Measurements from ENCODE around the gene HOXB6. TPM values are rescaled to one million over a fixed set of nuclear protein-coding genes. Genes with fewer than 3 reads are reported as not detected.

HOXB6 gene
- polyA plus RNA-seq, 2 of the 4 experiments (the other 2 are of a cell fraction): 10.2 to 14.7 TPM

DNA sequence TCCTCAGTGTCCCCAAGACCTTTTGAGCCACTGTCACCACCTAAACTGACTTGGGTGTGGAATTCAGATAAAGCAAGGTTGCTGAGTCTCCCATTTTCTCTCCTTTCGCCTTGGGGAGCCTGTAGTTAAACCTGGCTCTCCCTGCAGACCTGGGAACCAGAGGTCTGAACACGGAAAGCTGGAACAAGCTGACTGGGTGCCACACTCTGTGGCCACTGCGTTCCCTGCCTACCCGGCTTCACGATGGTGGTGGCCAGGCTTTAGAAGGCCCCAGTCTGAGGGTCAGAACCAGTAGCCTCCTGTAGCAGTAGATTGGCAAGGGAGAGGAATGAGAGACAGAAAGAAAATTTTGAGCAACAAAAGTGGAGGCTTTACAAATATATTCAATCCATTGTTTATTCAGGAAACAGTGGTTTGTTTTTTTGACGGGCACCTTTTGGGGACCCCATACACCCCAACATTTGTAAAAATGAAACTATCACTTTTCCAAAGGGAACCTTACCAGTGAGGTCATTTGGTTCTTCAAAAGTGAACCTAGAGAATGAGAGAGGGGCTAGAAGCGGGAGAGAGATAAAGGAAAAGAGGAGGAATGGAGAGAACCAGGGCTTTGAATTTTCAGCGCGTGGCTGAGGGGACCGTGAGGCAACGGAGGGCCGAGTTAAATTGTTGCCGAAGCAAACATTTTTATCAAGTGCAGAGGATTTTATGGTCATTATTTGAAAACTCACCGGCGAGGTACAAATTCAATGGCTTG lies 12.1 kb upstream of the HOXB6 start:
- Histone ChIP-seq H3K4me1 (peaks cover 12% of the 10 kb centered on the region), H3K9me3 (no peaks in the 10 kb centered on the region), H3K4me3 (no peak overlapping the region), H3K27ac (no peak overlapping the region), H3K4me2 (no peak overlapping the region)
- ATAC-seq (no peak), FAIRE-seq (no peak), DNase-seq (ENCODE audit: low read depth in 1 of 2, low spot score in 1 of 2) (no peak)
- 80% methylated on average over 15 of the region's 15 CpGs for WGBS (ENCODE audit: missing lambda C conversion rate)
- TF ChIP-seq MAFK (IDR thresholded peaks at IDR 0.05; ENCODE audit: partially characterized antibody) (no peak), HMGXB4 (CRISPR knock-in tag; IDR thresholded peaks at IDR 0.05; ENCODE audit: borderline replicate concordance) (no peak)
- ChIA-PET CTCF (interaction anchor here (0.7 to 9.7 kb wide), 34 partner anchors 8 to 590 kb away, joined by 3 to 84 read pairs (median 8); partner anchors contain the start of gene HOXB7), POLR2A (interaction anchor here (0.6 kb wide), 1 partner anchor 486 kb away, joined by 5 read pairs; no protein-coding TSS in a partner anchor)

DNA sequence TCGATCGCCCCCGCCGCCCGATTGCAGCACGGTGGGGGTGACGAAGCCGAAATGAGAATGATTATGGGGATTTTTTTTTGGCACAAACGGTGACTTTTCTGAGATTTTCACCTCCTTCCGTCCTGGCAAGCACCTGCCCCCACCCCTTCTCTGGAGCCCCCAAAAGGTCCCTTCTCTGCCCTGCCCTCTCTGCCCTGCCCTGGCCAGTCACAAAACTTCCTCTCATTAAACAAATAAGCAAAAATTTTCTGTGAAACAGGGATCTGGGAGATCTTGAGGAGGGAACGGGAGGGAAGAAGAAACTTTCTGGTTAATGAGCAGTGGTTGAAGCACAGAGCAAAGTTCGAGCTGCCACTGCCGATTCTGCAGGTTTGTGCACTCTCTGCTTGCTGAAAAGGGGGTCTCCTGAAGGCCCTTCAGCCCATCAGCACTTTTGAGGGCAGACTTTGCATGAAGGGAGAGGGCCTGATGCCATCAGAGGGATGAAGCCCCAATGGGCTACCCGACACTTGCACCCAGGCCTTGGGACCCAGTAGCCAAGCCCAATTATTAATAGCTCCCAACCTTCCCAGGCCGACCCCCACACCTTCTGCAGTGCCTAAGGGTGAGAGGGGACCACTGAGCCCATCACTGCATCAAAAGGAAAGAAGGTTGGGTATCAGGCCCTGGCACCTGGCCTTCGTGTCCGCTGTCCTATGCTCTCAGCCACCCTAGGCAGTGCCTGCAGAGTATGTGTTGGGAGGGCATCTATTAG lies 11.4 kb upstream of the HOXB6 start:
- DNase-seq (ENCODE audit: low read depth in 1 of 2, low spot score in 1 of 2): no peak
- Histone ChIP-seq H3K4me3 (no peak overlapping the region), H3K4me2 (no peak overlapping the region)

More for the DNA sequence above, 11.4 kb upstream of the HOXB6 start:
- Histone ChIP-seq H3K9me3 (no peaks in the 10 kb centered on the region), H3K27ac (no peak overlapping the region), H3K4me1 (peaks cover 12% of the 10 kb centered on the region)
- ChIA-PET POLR2A (no interaction called here), CTCF (interaction anchor here (0.7 to 4.8 kb wide), 12 partner anchors 15 to 590 kb away, joined by 3 to 37 read pairs (median 4); no protein-coding TSS in a partner anchor)
- ATAC-seq: no peak
- WGBS (ENCODE audit: missing lambda C conversion rate): 75% methylated on average over 17 of the region's 17 CpGs
- no peak for FAIRE-seq
- no peak for TF ChIP-seq REST (IDR thresholded peaks at IDR 0.05)
- no peak for TF ChIP-seq PBX3 (IDR thresholded peaks at IDR 0.05)
- TF ChIP-seq USF2 (IDR thresholded peaks at IDR 0.05): no peak
- TF ChIP-seq FOSL2 (IDR thresholded peaks at IDR 0.05): no peak
- TF ChIP-seq FOSL2 (CRISPR knock-in tag; IDR thresholded peaks at IDR 0.05): no peak
- no peak for TF ChIP-seq FOSB (CRISPR knock-in tag; IDR thresholded peaks at IDR 0.05)
- TF ChIP-seq, protein P1, sequence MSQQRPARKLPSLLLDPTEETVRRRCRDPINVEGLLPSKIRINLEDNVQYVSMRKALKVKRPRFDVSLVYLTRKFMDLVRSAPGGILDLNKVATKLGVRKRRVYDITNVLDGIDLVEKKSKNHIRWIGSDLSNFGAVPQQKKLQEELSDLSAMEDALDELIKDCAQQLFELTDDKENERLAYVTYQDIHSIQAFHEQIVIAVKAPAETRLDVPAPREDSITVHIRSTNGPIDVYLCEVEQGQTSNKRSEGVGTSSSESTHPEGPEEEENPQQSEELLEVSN (IDR thresholded peaks at IDR 0.05; ENCODE audit: borderline replicate concordance, low read depth): no peak
- no peak for TF ChIP-seq RFX5 (IDR thresholded peaks at IDR 0.05)
- TF ChIP-seq HMGXB4 (CRISPR knock-in tag; IDR thresholded peaks at IDR 0.05; ENCODE audit: borderline replicate concordance): no peak
- no peak for TF ChIP-seq KDM5A (IDR thresholded peaks at IDR 0.05)
- TF ChIP-seq RARB (CRISPR knock-in tag; IDR thresholded peaks at IDR 0.05): no peak
- TF ChIP-seq FOXS1 (CRISPR knock-in tag; IDR thresholded peaks at IDR 0.05): no peak
- no peak for TF ChIP-seq NR3C1 (IDR thresholded peaks at IDR 0.05)
- TF ChIP-seq POLR2AphosphoS2 (conservative IDR thresholded peaks at IDR 0.05; ENCODE audit: low read length): no peak
- TF ChIP-seq SMC3 (IDR thresholded peaks at IDR 0.05): no peak
- TF ChIP-seq BHLHE40 (IDR thresholded peaks at IDR 0.05; ENCODE audit: low read depth, low read length): no peak
- no peak for TF ChIP-seq HOXB5 (CRISPR knock-in tag; IDR thresholded peaks at IDR 0.05)

All from A549 (cell line).